Osteocyte (in vitro differentiated cells): Measurements from ENCODE around the gene TM7SF2. TPM values are rescaled to one million over a fixed set of nuclear protein-coding genes. Genes with fewer than 3 reads are reported as not detected.

ENCODE experiments used
- DNase-seq: peaks from one replicate; pipeline ENCODE4 v3.0.0; 2021; ENCODE audit warnings: mixed read lengths; ENCODE audit not compliant: unreplicated experiment; ENCODE audit errors: extremely low spot score
- H3K27ac Mint-ChIP-seq: one replicate; pipeline ENCODE4 v1.8.0; 2021; ENCODE audit warnings: mild to moderate bottlenecking, mixed read lengths; ENCODE audit not compliant: unreplicated experiment
- H3K27me3 Mint-ChIP-seq: one replicate; pipeline ENCODE4 v1.8.0; 2021; ENCODE audit warnings: mixed read lengths; ENCODE audit not compliant: unreplicated experiment
- H3K36me3 Mint-ChIP-seq: one replicate; pipeline ENCODE4 v1.8.0; 2021; ENCODE audit warnings: mixed read lengths; ENCODE audit not compliant: unreplicated experiment
- H3K4me1 Mint-ChIP-seq: one replicate; pipeline ENCODE4 v1.8.0; 2021; ENCODE audit warnings: mixed read lengths; ENCODE audit not compliant: unreplicated experiment
- H3K4me3 Mint-ChIP-seq: one replicate; pipeline ENCODE4 v1.8.0; 2021; ENCODE audit warnings: mild to moderate bottlenecking, moderate library complexity, mixed read lengths; ENCODE audit not compliant: unreplicated experiment
- H3K9me3 Mint-ChIP-seq: one replicate; pipeline ENCODE4 v1.8.0; 2021; ENCODE audit warnings: mixed read lengths; ENCODE audit not compliant: unreplicated experiment
- CTCF ChIP-seq: fragments of 200-600 bp; sonication (generic); IDR thresholded peaks from 2 replicates; pipeline ENCODE4 v1.5.0; 2021; ENCODE audit warnings: antibody characterized with exemption, mild to moderate bottlenecking, moderate library complexity
- total RNA-seq: library from RNA; stranded (reverse); gene quantifications from 2 replicates; pipeline ENCODE4 v1.2.1, GENCODE V29; 2021

TM7SF2 gene
- total RNA-seq, 1 donor from 2014 or later, result 13.6 TPM

- peak within 1 kb of the TSS; percentile 100 for H3K27ac Mint-ChIP-seq
- no peak for TF ChIP-seq CTCF
- no peaks in the 10 kb centered on the region for H3K9me3 Mint-ChIP-seq
- peaks cover 24% of the 10 kb centered on the region for H3K4me1 Mint-ChIP-seq
- peaks cover 5% of the 10 kb centered on the region for H3K36me3 Mint-ChIP-seq
- peak within 1 kb of the TSS; percentile 97 for H3K4me3 Mint-ChIP-seq
- peak; percentile 95 for DNase-seq
- peaks cover 2% of the 10 kb centered on the region for H3K27me3 Mint-ChIP-seq
These were observed 22.7 kb downstream of the TM7SF2 start, which contains the start of gene SYVN1 for GRCh38 chr11:65134240-65134951. SYVN1 (minus strand) TSS chr11:65134519; CDS start chr11:65133601, 918 bp downstream.

DNA sequence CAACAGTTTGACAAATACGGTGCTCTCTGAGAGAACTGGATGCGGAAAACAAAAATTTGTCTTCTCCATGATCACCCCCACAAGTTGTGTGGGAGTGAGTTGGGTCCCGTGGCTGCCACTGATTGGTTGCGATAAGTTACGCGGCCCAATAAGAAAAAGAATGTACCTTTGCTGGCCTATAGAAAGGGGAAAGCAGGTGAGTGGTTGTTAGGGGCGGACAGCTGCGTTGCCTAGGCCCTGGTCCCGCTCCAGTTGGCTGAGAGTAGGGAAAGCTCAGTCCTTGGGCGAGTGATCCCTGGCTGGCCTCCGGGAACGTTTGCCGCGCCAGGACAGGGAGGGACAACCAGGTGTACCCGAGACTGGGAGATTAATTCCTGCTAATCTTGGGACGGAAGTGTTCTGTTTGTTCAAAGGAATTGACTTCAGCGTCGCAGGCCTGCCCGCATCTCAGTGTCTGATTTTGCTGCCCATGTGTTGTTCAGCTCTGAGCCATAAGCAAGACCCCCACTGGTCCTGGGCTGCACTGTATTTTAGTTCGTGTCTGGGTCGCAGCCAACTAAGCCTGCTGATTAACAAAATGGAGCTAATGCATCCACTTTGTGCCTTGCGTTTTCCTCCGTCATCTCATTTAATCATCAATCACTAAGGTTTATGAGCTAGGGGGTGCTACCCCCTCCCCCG, 23.4 kb downstream of the TM7SF2 start:
- peaks cover 6% of the 10 kb centered on the region for H3K27me3 Mint-ChIP-seq

GRCh38 chr11:65135633-65136145, 24.0 kb downstream of the TM7SF2 start:
- Mint-ChIP-seq H3K27me3 (peaks cover 12% of the 10 kb centered on the region), H3K4me3 (peak overlapping the region; percentile 97), H3K9me3 (no peaks in the 10 kb centered on the region), H3K36me3 (peaks cover 5% of the 10 kb centered on the region), H3K4me1 (peaks cover 24% of the 10 kb centered on the region), H3K27ac (peak overlapping the region; percentile 100)
- TF ChIP-seq CTCF, result no peak
- DNase-seq, result no peak

More for the DNA sequence above, 23.4 kb downstream of the TM7SF2 start:
- H3K36me3 Mint-ChIP-seq, result peaks cover 5% of the 10 kb centered on the region
- H3K9me3 Mint-ChIP-seq, result no peaks in the 10 kb centered on the region
- peaks cover 24% of the 10 kb centered on the region for H3K4me1 Mint-ChIP-seq
- peak overlapping the region; percentile 97 for H3K4me3 Mint-ChIP-seq
- H3K27ac Mint-ChIP-seq, result peak overlapping the region; percentile 100
- TF ChIP-seq CTCF, result no peak
- peak; percentile 92 for DNase-seq

GRCh38 chr11:65136515-65137096, 24.9 kb downstream of the TM7SF2 start:
- Mint-ChIP-seq H3K36me3 (no peaks in the 10 kb centered on the region), H3K4me3 (peak overlapping the region; percentile 40), H3K9me3 (no peaks in the 10 kb centered on the region), H3K27me3 (peaks cover 20% of the 10 kb centered on the region), H3K4me1 (peaks cover 24% of the 10 kb centered on the region), H3K27ac (no peak overlapping the region)
- no peak for TF ChIP-seq CTCF
- DNase-seq, result no peak
